Osteocyte (in vitro differentiated cells): ENCODE measurements around the gene MROH2A. TPM values are rescaled to one million over a fixed set of nuclear protein-coding genes. Genes with fewer than 3 reads are reported as not detected.

ENCODE experiments used
- DNase-seq: peaks from one replicate; pipeline ENCODE4 v3.0.0; 2021; ENCODE audit warnings: mixed read lengths; ENCODE audit not compliant: unreplicated experiment; ENCODE audit errors: extremely low spot score
- H3K27ac Mint-ChIP-seq: one replicate; pipeline ENCODE4 v1.8.0; 2021; ENCODE audit warnings: mild to moderate bottlenecking, mixed read lengths; ENCODE audit not compliant: unreplicated experiment
- H3K27me3 Mint-ChIP-seq: one replicate; pipeline ENCODE4 v1.8.0; 2021; ENCODE audit warnings: mixed read lengths; ENCODE audit not compliant: unreplicated experiment
- H3K36me3 Mint-ChIP-seq: one replicate; pipeline ENCODE4 v1.8.0; 2021; ENCODE audit warnings: mixed read lengths; ENCODE audit not compliant: unreplicated experiment
- H3K4me1 Mint-ChIP-seq: one replicate; pipeline ENCODE4 v1.8.0; 2021; ENCODE audit warnings: mixed read lengths; ENCODE audit not compliant: unreplicated experiment
- H3K4me3 Mint-ChIP-seq: one replicate; pipeline ENCODE4 v1.8.0; 2021; ENCODE audit warnings: mild to moderate bottlenecking, moderate library complexity, mixed read lengths; ENCODE audit not compliant: unreplicated experiment
- H3K9me3 Mint-ChIP-seq: one replicate; pipeline ENCODE4 v1.8.0; 2021; ENCODE audit warnings: mixed read lengths; ENCODE audit not compliant: unreplicated experiment
- CTCF ChIP-seq: fragments of 200-600 bp; sonication (generic); IDR thresholded peaks from 2 replicates; pipeline ENCODE4 v1.5.0; 2021; ENCODE audit warnings: antibody characterized with exemption, mild to moderate bottlenecking, moderate library complexity
- total RNA-seq: library from RNA; stranded (reverse); gene quantifications from 2 replicates; pipeline ENCODE4 v1.2.1, GENCODE V29; 2021

Gene MROH2A
- total RNA-seq, 1 donor from 2014 or later: not detected

DNA sequence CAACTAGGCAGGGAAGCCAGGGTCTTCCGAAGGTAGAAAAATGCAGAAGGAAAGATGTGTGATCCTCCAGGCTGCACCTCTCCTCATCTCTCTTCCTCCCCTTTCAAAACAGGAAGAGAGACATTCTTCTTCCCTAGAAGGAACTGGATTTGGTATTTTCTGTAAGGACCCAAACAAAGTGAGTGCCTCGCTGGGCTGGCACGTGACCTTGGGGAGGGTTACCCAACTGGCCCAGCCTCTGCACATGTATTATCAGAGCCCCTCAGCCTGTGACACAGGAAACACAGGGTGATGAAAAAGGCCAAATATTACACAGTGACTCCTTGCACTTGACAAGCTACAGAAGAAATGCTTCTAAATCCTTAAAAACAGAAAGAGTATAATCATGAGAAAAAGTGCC lies 73.9 kb downstream of the MROH2A start:
- Mint-ChIP-seq H3K4me3 (peak overlapping the region; percentile 100), H3K27me3 (no peaks in the 10 kb centered on the region), H3K4me1 (peaks cover 32% of the 10 kb centered on the region), H3K9me3 (no peaks in the 10 kb centered on the region), H3K27ac (peak overlapping the region; percentile 19), H3K36me3 (no peaks in the 10 kb centered on the region)
- TF ChIP-seq CTCF: no peak
- DNase-seq: peak; percentile 57

- peak; percentile 66 for DNase-seq
- no peaks in the 10 kb centered on the region for H3K9me3 Mint-ChIP-seq
- H3K27ac Mint-ChIP-seq: no peak overlapping the region
- H3K4me1 Mint-ChIP-seq: peaks cover 32% of the 10 kb centered on the region
- H3K4me3 Mint-ChIP-seq: peak overlapping the region; percentile 100
- H3K27me3 Mint-ChIP-seq: no peaks in the 10 kb centered on the region
- TF ChIP-seq CTCF: no peak
- H3K36me3 Mint-ChIP-seq: no peaks in the 10 kb centered on the region
These were observed 75.2 kb downstream of the MROH2A start for GRCh38 chr2:233853353-233853752.

DNA sequence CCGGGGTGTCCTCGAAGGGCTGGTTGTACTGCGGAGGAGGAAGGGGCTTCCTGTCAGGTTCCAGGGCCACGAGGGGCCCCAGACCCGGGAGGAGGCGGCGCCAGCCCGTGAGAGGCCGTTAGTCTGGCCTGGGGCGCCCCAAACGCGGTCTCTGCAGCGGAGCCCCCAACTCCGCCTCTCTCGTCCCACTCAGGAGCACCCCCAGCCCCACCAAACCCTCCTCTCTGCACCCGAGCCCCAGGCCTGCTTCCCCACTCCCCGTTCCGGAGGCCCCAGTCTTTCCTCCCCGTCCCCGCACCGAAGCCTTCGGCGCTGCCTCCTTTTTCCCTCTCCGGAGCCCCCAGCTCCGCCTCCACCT lies 75.7 kb downstream of the MROH2A start:
- H3K27ac Mint-ChIP-seq: peak overlapping the region; percentile 97
- no peaks in the 10 kb centered on the region for H3K27me3 Mint-ChIP-seq
- no peaks in the 10 kb centered on the region for H3K9me3 Mint-ChIP-seq
- no peak for TF ChIP-seq CTCF
- peak; percentile 76 for DNase-seq
- H3K4me3 Mint-ChIP-seq: peak overlapping the region; percentile 100
- H3K36me3 Mint-ChIP-seq: no peaks in the 10 kb centered on the region
- H3K4me1 Mint-ChIP-seq: peaks cover 32% of the 10 kb centered on the region

GRCh38 chr2:233854241-233854981 lies 76.3 kb downstream of the MROH2A start, which contains the start of gene HJURP:
HJURP (minus strand) TSS chr2:233854535; CDS start chr2:233854500, 35 bp downstream.
- Mint-ChIP-seq H3K4me3 (peak within 1 kb of the TSS; percentile 100), H3K27me3 (no peaks in the 10 kb centered on the region), H3K4me1 (peaks cover 32% of the 10 kb centered on the region), H3K36me3 (no peaks in the 10 kb centered on the region), H3K9me3 (no peaks in the 10 kb centered on the region), H3K27ac (peak within 1 kb of the TSS; percentile 97)
- no peak for TF ChIP-seq CTCF
- peak; percentile 96 for DNase-seq

GRCh38 chr2:233855345-233855744 lies 77.2 kb downstream of the MROH2A start:
- peak; percentile 57 for DNase-seq
- TF ChIP-seq CTCF: no peak
- no peaks in the 10 kb centered on the region for H3K36me3 Mint-ChIP-seq
- peaks cover 32% of the 10 kb centered on the region for H3K4me1 Mint-ChIP-seq
- no peak overlapping the region for H3K27ac Mint-ChIP-seq
- H3K9me3 Mint-ChIP-seq: no peaks in the 10 kb centered on the region
- H3K4me3 Mint-ChIP-seq: no peak overlapping the region
- H3K27me3 Mint-ChIP-seq: no peaks in the 10 kb centered on the region
